Measurements from ENCODE around the gene TBXAS1. TPM values are rescaled to one million over a fixed set of nuclear protein-coding genes. Genes with fewer than 3 reads are reported as not detected.

The TBXAS1 gene
- total RNA-seq, 1 experiment from 2014 or later = 2.2 TPM

GRCh38 chr7:139941866-139942265 is 112.8 kb downstream of the TBXAS1 start:
- no peak for DNase-seq
- Histone ChIP-seq H3F3A (ENCODE audit: insufficient read depth, low read depth) (no peaks in the 10 kb centered on the region), H3K27me3 (ENCODE audit: insufficient read depth, low read depth) (no peaks in the 10 kb centered on the region; the same call in none of the 2 replicates), H3K9me3 (ENCODE audit: insufficient read depth, low read depth) (0 out of 2 replicates have a peak, but pooled peaks cover 11% of the 10 kb centered on the region), H4K20me1 (ENCODE audit: insufficient read depth) (no peaks in the 10 kb centered on the region), H3K27ac (no peak overlapping the region), H3K4me2 (no peak overlapping the region), H3K4me1 (replicated peaks; ENCODE audit: insufficient read depth) (no peaks in the 10 kb centered on the region), H2AFZ (no peak overlapping the region), H3K4me3 (no peak overlapping the region), H3K36me3 (ENCODE audit: low read depth) (no peaks in the 10 kb centered on the region), H3K79me2 (ENCODE audit: low read depth) (no peaks in the 10 kb centered on the region), H3K9me2 (ENCODE audit: insufficient read depth) (no peaks in the 10 kb centered on the region)
- no TSS peak for BruUV-seq (replicated peaks)
- POLR2A ChIA-PET (ENCODE audit: unreplicated experiment) = no interaction called here
- no peak for TF ChIP-seq EZH2 (IDR thresholded peaks at IDR 0.05; ENCODE audit: low read depth)
- TF ChIP-seq CTCF (conservative IDR thresholded peaks at IDR 0.05) = no peak
- CTCF ChIA-PET = interaction anchor here (0.5 kb wide), 1 partner anchor 132 kb away, joined by 4 read pairs; no protein-coding TSS in a partner anchor
- intact Hi-C loops (cut with micrococcal nuclease; ENCODE audit: unreplicated experiment) = no loop called here

GRCh38 chr7:139942636-139943035 is 113.6 kb downstream of the TBXAS1 start:
- CTCF ChIA-PET = interaction anchor here (0.5 kb wide), 1 partner anchor 133 kb away, joined by 4 read pairs; no protein-coding TSS in a partner anchor
- no TSS peak for BruUV-seq (replicated peaks)

GRCh38 chr7:139943401-139943800 is 114.3 kb downstream of the TBXAS1 start:
- H3F3A ChIP-seq (ENCODE audit: insufficient read depth, low read depth) = no peaks in the 10 kb centered on the region
- H4K20me1 ChIP-seq (ENCODE audit: insufficient read depth) = no peaks in the 10 kb centered on the region
- no peak overlapping the region for H3K4me3 ChIP-seq
- 0 out of 2 replicates have a peak, but pooled peaks cover 11% of the 10 kb centered on the region for H3K9me3 ChIP-seq (ENCODE audit: insufficient read depth, low read depth)
- BruUV-seq (replicated peaks) = no TSS peak
- no peaks in the 10 kb centered on the region for H3K4me1 ChIP-seq (replicated peaks; ENCODE audit: insufficient read depth)
- no peak overlapping the region for H2AFZ ChIP-seq
- TF ChIP-seq EZH2 (IDR thresholded peaks at IDR 0.05; ENCODE audit: low read depth) (no peak), CTCF (conservative IDR thresholded peaks at IDR 0.05) (no peak)
- H3K4me2 ChIP-seq = no peak overlapping the region
- H3K27me3 ChIP-seq (ENCODE audit: insufficient read depth, low read depth) = no peaks in the 10 kb centered on the region; the same call in none of the 2 replicates
- DNase-seq = no peak
- ChIA-PET POLR2A (ENCODE audit: unreplicated experiment) (no interaction called here), CTCF (no interaction called here)
- H3K9me2 ChIP-seq (ENCODE audit: insufficient read depth) = no peaks in the 10 kb centered on the region
- H3K36me3 ChIP-seq (ENCODE audit: low read depth) = no peaks in the 10 kb centered on the region
- H3K79me2 ChIP-seq (ENCODE audit: low read depth) = no peaks in the 10 kb centered on the region
- no peak overlapping the region for H3K27ac ChIP-seq
- intact Hi-C loops (cut with micrococcal nuclease; ENCODE audit: unreplicated experiment) = no loop called here

More at GRCh38 chr7:139942636-139943035, 113.6 kb downstream of the TBXAS1 start:
- Histone ChIP-seq H3K9me2 (ENCODE audit: insufficient read depth) (no peaks in the 10 kb centered on the region), H3F3A (ENCODE audit: insufficient read depth, low read depth) (no peaks in the 10 kb centered on the region), H4K20me1 (ENCODE audit: insufficient read depth) (no peaks in the 10 kb centered on the region), H3K9me3 (ENCODE audit: insufficient read depth, low read depth) (0 out of 2 replicates have a peak, but pooled peaks cover 11% of the 10 kb centered on the region), H3K4me2 (no peak overlapping the region), H3K79me2 (ENCODE audit: low read depth) (no peaks in the 10 kb centered on the region), H3K4me1 (replicated peaks; ENCODE audit: insufficient read depth) (no peaks in the 10 kb centered on the region), H3K27me3 (ENCODE audit: insufficient read depth, low read depth) (no peaks in the 10 kb centered on the region; the same call in none of the 2 replicates), H3K27ac (no peak overlapping the region), H2AFZ (no peak overlapping the region), H3K4me3 (no peak overlapping the region), H3K36me3 (ENCODE audit: low read depth) (no peaks in the 10 kb centered on the region)
- TF ChIP-seq CTCF (conservative IDR thresholded peaks at IDR 0.05) = no peak
- TF ChIP-seq EZH2 (IDR thresholded peaks at IDR 0.05; ENCODE audit: low read depth) = no peak
- POLR2A ChIA-PET (ENCODE audit: unreplicated experiment) = no interaction called here
- intact Hi-C loops (cut with micrococcal nuclease; ENCODE audit: unreplicated experiment) = no loop called here
- no peak for DNase-seq
